MCF 10A (cell line): ENCODE data around the gene THRB. TPM values are rescaled to one million over a fixed set of nuclear protein-coding genes. Genes with fewer than 3 reads are reported as not detected.

Experiments
- BruUV-seq: library from RNA; stranded (reverse); fragments of 400-500 nt; replicated peaks from 2 replicates; lab custom pipeline; 2021; lab: Mats Ljungman, UMichigan
- CTCF ChIA-PET: fragments of 300-600 bp; sonication (Branson Sonifier 250); formaldehyde crosslinking; extraction: SDS; loops from one replicate; lab custom pipeline; 2021; ENCODE audit warnings: antibody characterized with exemption, inconsistent platforms; lab: Yijun Ruan, JAX
- POLR2A ChIA-PET: fragments of 300-600, 350-650 bp; sonication (Branson Sonifier 250); formaldehyde crosslinking; extraction: SDS; loops from one replicate; lab custom pipeline; 2020; ENCODE audit warnings: antibody characterized with exemption, inconsistent platforms; lab: Yijun Ruan, JAX
- DNase-seq: peaks from one replicate; pipeline ENCODE4 v3.0.0-alpha.2; 2018; ENCODE audit not compliant: unreplicated experiment
- H3K27ac Mint-ChIP-seq: one replicate; pipeline ENCODE4 v1.8.0; 2022; ENCODE audit warnings: mild to moderate bottlenecking, low read depth, mixed read lengths; ENCODE audit not compliant: unreplicated experiment
- H3K27me3 Mint-ChIP-seq: one replicate; pipeline ENCODE4 v1.8.0; 2022; ENCODE audit warnings: mixed read lengths; ENCODE audit not compliant: insufficient read depth, unreplicated experiment
- H3K36me3 Mint-ChIP-seq: one replicate; pipeline ENCODE4 v1.8.0; 2022; ENCODE audit warnings: mild to moderate bottlenecking, moderate library complexity, mixed read lengths; ENCODE audit not compliant: insufficient read depth, unreplicated experiment
- H3K4me1 Mint-ChIP-seq: one replicate; pipeline ENCODE4 v1.8.0; 2022; ENCODE audit warnings: mixed read lengths; ENCODE audit not compliant: insufficient read depth, unreplicated experiment
- H3K4me3 Mint-ChIP-seq: one replicate; pipeline ENCODE4 v1.8.0; 2022; ENCODE audit warnings: mild to moderate bottlenecking, moderate library complexity, mixed read lengths; ENCODE audit not compliant: unreplicated experiment
- H3K9me3 Mint-ChIP-seq: one replicate; pipeline ENCODE4 v1.8.0; 2022; ENCODE audit warnings: mixed read lengths; ENCODE audit not compliant: unreplicated experiment
- CTCF ChIP-seq: fragments of 200-600 bp; IDR thresholded peaks from one replicate; pipeline ENCODE4 v1.8.0; 2022; ENCODE audit warnings: antibody characterized with exemption, mild to moderate bottlenecking; ENCODE audit not compliant: unreplicated experiment
- intact Hi-C: fragments of 100-400 bp; cut with micrococcal nuclease; formaldehyde crosslinking; loops from 2 replicates; pipeline ENCODE4 v1.14.1; 2022
- total RNA-seq: library from RNA; stranded (reverse); gene quantifications from 2 replicates; pipeline ENCODE4 v1.2.3, GENCODE V29; 2022

THRB gene
- total RNA-seq, 1 experiment from 2014 or later: 4.2 TPM

GRCh38 chr3:24137958-24138875, 356.4 kb downstream of the THRB start:
- no TSS peak for BruUV-seq
- DNase-seq: peak; percentile 96
- peaks cover 38% of the 10 kb centered on the region for H3K4me1 Mint-ChIP-seq
- H3K9me3 Mint-ChIP-seq: no peaks in the 10 kb centered on the region
- ChIA-PET POLR2A (interaction anchor here (0.5 to 3.0 kb wide), 5 partner anchors 10 to 221 kb away, joined by 3 to 16 read pairs (median 3); partner anchors contain the start of genes NKIRAS1 and RPL15), CTCF (interaction anchor here (0.7 to 1.1 kb wide), 2 partner anchors 45 to 159 kb away, joined by 3 read pairs; no protein-coding TSS in a partner anchor)
- no peak overlapping the region for H3K4me3 Mint-ChIP-seq
- H3K27me3 Mint-ChIP-seq: no peaks in the 10 kb centered on the region
- intact Hi-C loops: no loop called here
- peaks cover 12% of the 10 kb centered on the region for H3K36me3 Mint-ChIP-seq
- H3K27ac Mint-ChIP-seq: peak overlapping the region; percentile 81
- no peak for TF ChIP-seq CTCF

- CTCF ChIA-PET: interaction anchor here (0.6 kb wide), 1 partner anchor 102 kb away, joined by 3 read pairs; no protein-coding TSS in a partner anchor
- BruUV-seq: no TSS peak
- Mint-ChIP-seq H3K4me1 (peaks cover 38% of the 10 kb centered on the region), H3K36me3 (peaks cover 12% of the 10 kb centered on the region), H3K9me3 (no peaks in the 10 kb centered on the region), H3K4me3 (no peak overlapping the region), H3K27me3 (no peaks in the 10 kb centered on the region), H3K27ac (peak overlapping the region; percentile 81)
- no peak for DNase-seq
- POLR2A ChIA-PET: interaction anchor here (3.0 kb wide), 1 partner anchor 9 kb away, joined by 16 read pairs; no protein-coding TSS in a partner anchor
- intact Hi-C loops: no loop called here
- no peak for TF ChIP-seq CTCF
Measured at GRCh38 chr3:24137334-24137733, 357.3 kb downstream of the THRB start.

- no peak for DNase-seq
- CTCF ChIA-PET: interaction anchor here (0.6 to 0.8 kb wide), 2 partner anchors 9 to 103 kb away, joined by 3 to 4 read pairs; no protein-coding TSS in a partner anchor
- H3K4me3 Mint-ChIP-seq: no peak overlapping the region
- no TSS peak for BruUV-seq
- H3K9me3 Mint-ChIP-seq: no peaks in the 10 kb centered on the region
- intact Hi-C loops: no loop called here
- H3K4me1 Mint-ChIP-seq: peaks cover 38% of the 10 kb centered on the region
- TF ChIP-seq CTCF: no peak
- POLR2A ChIA-PET: interaction anchor here (0.8 to 3.0 kb wide), 2 partner anchors 8 to 9 kb away, joined by 7 to 16 read pairs; no protein-coding TSS in a partner anchor
- H3K36me3 Mint-ChIP-seq: peaks cover 12% of the 10 kb centered on the region
- peak overlapping the region; percentile 81 for H3K27ac Mint-ChIP-seq
- H3K27me3 Mint-ChIP-seq: no peaks in the 10 kb centered on the region
Measured at GRCh38 chr3:24136624-24137310, 357.9 kb downstream of the THRB start.
